ENCODE measurements around the gene RBM10.

RBM10 gene

GRCh38 chrX:47224896-47225290 lies 79.9 kb downstream of the RBM10 start:
- no peaks in the 10 kb centered on the region for H3K27me3 ChIP-seq (ENCODE audit: control insufficient read depth, insufficient read depth, low read length)
- no peak overlapping the region for H3K9ac ChIP-seq (ENCODE audit: low read depth, low read length)
- H3K4me2 ChIP-seq (ENCODE audit: low read length): no peak overlapping the region
- H3K9me3 ChIP-seq (replicated peaks; ENCODE audit: low read length): no peaks in the 10 kb centered on the region
- peaks cover 56% of the 10 kb centered on the region for H3K36me3 ChIP-seq (ENCODE audit: insufficient read depth, low read length)
- peaks cover 10% of the 10 kb centered on the region for H3K4me1 ChIP-seq (ENCODE audit: control insufficient read depth, insufficient read depth, low read length)
- no peak overlapping the region for H3K4me3 ChIP-seq (ENCODE audit: low read length)

DNA sequence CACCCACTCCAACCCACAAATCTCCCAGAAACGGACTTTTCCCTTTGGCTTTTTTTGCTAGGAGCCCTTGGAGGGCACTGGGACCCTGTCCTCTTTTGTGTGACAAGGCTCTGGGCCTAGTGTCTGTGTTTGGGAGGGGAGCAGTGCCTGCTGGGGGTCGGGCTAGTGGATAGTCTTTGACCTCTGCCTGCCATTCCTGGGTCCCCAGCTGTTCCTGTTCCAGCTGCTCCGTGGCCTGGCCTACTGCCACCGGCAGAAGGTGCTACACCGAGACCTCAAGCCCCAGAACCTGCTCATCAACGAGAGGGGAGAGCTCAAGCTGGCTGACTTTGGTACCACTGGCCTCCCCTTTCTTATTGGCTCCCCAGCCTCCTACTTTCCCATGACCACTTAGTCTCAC lies 81.0 kb downstream of the RBM10 start:
- H3K4me2 ChIP-seq (ENCODE audit: low read length): no peak overlapping the region
- H3K4me3 ChIP-seq (ENCODE audit: low read length): no peak overlapping the region
- no peaks in the 10 kb centered on the region for H3K4me1 ChIP-seq (ENCODE audit: control insufficient read depth, insufficient read depth, low read length)
- no peak overlapping the region for H3K9ac ChIP-seq (ENCODE audit: low read depth, low read length)
- no peaks in the 10 kb centered on the region for H3K27me3 ChIP-seq (ENCODE audit: control insufficient read depth, insufficient read depth, low read length)
- H3K36me3 ChIP-seq (ENCODE audit: insufficient read depth, low read length): peaks cover 64% of the 10 kb centered on the region
- H3K9me3 ChIP-seq (replicated peaks; ENCODE audit: low read length): no peaks in the 10 kb centered on the region

GRCh38 chrX:47226531-47227333 lies 81.7 kb downstream of the RBM10 start:
- peaks cover 64% of the 10 kb centered on the region for H3K36me3 ChIP-seq (ENCODE audit: insufficient read depth, low read length)
- H3K4me1 ChIP-seq (ENCODE audit: control insufficient read depth, insufficient read depth, low read length): no peaks in the 10 kb centered on the region
- no peak overlapping the region for H3K4me2 ChIP-seq (ENCODE audit: low read length)
- H3K27me3 ChIP-seq (ENCODE audit: control insufficient read depth, insufficient read depth, low read length): no peaks in the 10 kb centered on the region
- H3K4me3 ChIP-seq (ENCODE audit: low read length): no peak overlapping the region
- H3K9me3 ChIP-seq (replicated peaks; ENCODE audit: low read length): no peaks in the 10 kb centered on the region
- H3K9ac ChIP-seq (ENCODE audit: low read depth, low read length): no peak overlapping the region

DNA sequence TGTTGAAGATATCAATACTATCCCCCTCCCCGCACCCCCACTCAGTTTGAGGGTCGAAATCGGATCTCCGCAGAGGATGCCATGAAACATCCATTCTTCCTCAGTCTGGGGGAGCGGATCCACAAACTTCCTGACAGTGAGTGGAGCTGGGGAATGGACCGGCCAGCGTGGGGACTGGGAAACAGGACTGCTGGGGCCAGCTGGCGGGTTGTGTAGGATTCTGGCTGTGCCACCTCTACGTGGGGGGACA lies 82.2 kb downstream of the RBM10 start:
- H3K9ac ChIP-seq (ENCODE audit: low read depth, low read length): no peak overlapping the region
- H3K9me3 ChIP-seq (replicated peaks; ENCODE audit: low read length): no peaks in the 10 kb centered on the region
- H3K4me2 ChIP-seq (ENCODE audit: low read length): no peak overlapping the region
- no peak overlapping the region for H3K4me3 ChIP-seq (ENCODE audit: low read length)
- peaks cover 64% of the 10 kb centered on the region for H3K36me3 ChIP-seq (ENCODE audit: insufficient read depth, low read length)
- H3K4me1 ChIP-seq (ENCODE audit: control insufficient read depth, insufficient read depth, low read length): peaks cover 2% of the 10 kb centered on the region
- H3K27me3 ChIP-seq (ENCODE audit: control insufficient read depth, insufficient read depth, low read length): no peaks in the 10 kb centered on the region

- Histone ChIP-seq H3K9ac (ENCODE audit: low read depth, low read length) (no peak overlapping the region), H3K4me2 (ENCODE audit: low read length) (no peak overlapping the region), H3K9me3 (replicated peaks; ENCODE audit: low read length) (no peaks in the 10 kb centered on the region), H3K4me1 (ENCODE audit: control insufficient read depth, insufficient read depth, low read length) (peaks cover 8% of the 10 kb centered on the region), H3K27me3 (ENCODE audit: control insufficient read depth, insufficient read depth, low read length) (no peaks in the 10 kb centered on the region), H3K4me3 (ENCODE audit: low read length) (no peak overlapping the region), H3K36me3 (ENCODE audit: insufficient read depth, low read length) (peaks cover 55% of the 10 kb centered on the region)
Measured at GRCh38 chrX:47228550-47229270, 83.7 kb downstream of the RBM10 start.

DNA sequence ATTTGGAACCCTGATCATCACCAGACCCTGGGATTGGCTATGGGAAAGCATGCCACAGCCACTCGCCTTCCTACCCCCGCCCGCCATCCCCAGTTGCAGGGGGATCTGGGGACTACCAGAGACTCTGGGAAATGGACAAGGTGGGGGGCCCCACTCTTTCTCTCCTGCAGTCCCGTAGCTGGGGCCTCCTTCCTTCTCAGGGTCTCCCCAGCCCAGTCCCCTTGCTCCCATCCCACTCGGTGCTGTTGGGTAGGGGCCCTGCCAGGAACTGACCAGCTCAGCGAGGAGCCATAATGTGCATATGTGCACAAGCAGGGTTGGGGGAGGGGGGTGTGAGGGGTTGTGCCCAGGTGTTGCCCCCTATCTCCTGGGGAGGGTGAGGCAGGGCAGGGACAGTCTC lies 84.4 kb downstream of the RBM10 start:
- no peak overlapping the region for H3K9ac ChIP-seq (ENCODE audit: low read depth, low read length)
- H3K27me3 ChIP-seq (ENCODE audit: control insufficient read depth, insufficient read depth, low read length): no peaks in the 10 kb centered on the region
- no peak overlapping the region for H3K4me3 ChIP-seq (ENCODE audit: low read length)
- H3K36me3 ChIP-seq (ENCODE audit: insufficient read depth, low read length): peaks cover 48% of the 10 kb centered on the region
- peaks cover 8% of the 10 kb centered on the region for H3K4me1 ChIP-seq (ENCODE audit: control insufficient read depth, insufficient read depth, low read length)
- H3K4me2 ChIP-seq (ENCODE audit: low read length): no peak overlapping the region
- no peaks in the 10 kb centered on the region for H3K9me3 ChIP-seq (replicated peaks; ENCODE audit: low read length)

GRCh38 chrX:47230136-47230868 lies 85.3 kb downstream of the RBM10 start:
- H3K9ac ChIP-seq (ENCODE audit: low read depth, low read length): no peak overlapping the region
- H3K4me3 ChIP-seq (ENCODE audit: low read length): no peak overlapping the region
- H3K4me1 ChIP-seq (ENCODE audit: control insufficient read depth, insufficient read depth, low read length): peaks cover 14% of the 10 kb centered on the region
- peaks cover 39% of the 10 kb centered on the region for H3K36me3 ChIP-seq (ENCODE audit: insufficient read depth, low read length)
- H3K9me3 ChIP-seq (replicated peaks; ENCODE audit: low read length): no peaks in the 10 kb centered on the region
- no peaks in the 10 kb centered on the region for H3K27me3 ChIP-seq (ENCODE audit: control insufficient read depth, insufficient read depth, low read length)
- H3K4me2 ChIP-seq (ENCODE audit: low read length): no peak overlapping the region

GRCh38 chrX:47231167-47231566 lies 86.1 kb downstream of the RBM10 start:
- peaks cover 30% of the 10 kb centered on the region for H3K36me3 ChIP-seq (ENCODE audit: insufficient read depth, low read length)
- peaks cover 18% of the 10 kb centered on the region for H3K4me1 ChIP-seq (ENCODE audit: control insufficient read depth, insufficient read depth, low read length)
- no peak overlapping the region for H3K9ac ChIP-seq (ENCODE audit: low read depth, low read length)
- H3K27me3 ChIP-seq (ENCODE audit: control insufficient read depth, insufficient read depth, low read length): no peaks in the 10 kb centered on the region
- H3K4me3 ChIP-seq (ENCODE audit: low read length): no peak overlapping the region
- H3K9me3 ChIP-seq (replicated peaks; ENCODE audit: low read length): no peaks in the 10 kb centered on the region
- H3K4me2 ChIP-seq (ENCODE audit: low read length): no peak overlapping the region

GRCh38 chrX:47232197-47232802 lies 87.3 kb downstream of the RBM10 start:
- Histone ChIP-seq H3K4me2 (ENCODE audit: low read length) (peak overlapping the region; percentile 94), H3K27me3 (ENCODE audit: control insufficient read depth, insufficient read depth, low read length) (peaks cover 5% of the 10 kb centered on the region), H3K36me3 (ENCODE audit: insufficient read depth, low read length) (peaks cover 19% of the 10 kb centered on the region), H3K9ac (ENCODE audit: low read depth, low read length) (peak overlapping the region; percentile 98), H3K4me1 (ENCODE audit: control insufficient read depth, insufficient read depth, low read length) (peaks cover 18% of the 10 kb centered on the region), H3K9me3 (replicated peaks; ENCODE audit: low read length) (no peaks in the 10 kb centered on the region), H3K4me3 (ENCODE audit: low read length) (peak overlapping the region; percentile 87)

GRCh38 chrX:47232803-47233332 lies 87.8 kb downstream of the RBM10 start, which contains the start of gene USP11:
Gene USP11, plus strand, starts transcription at chrX:47233009. Its CDS starts 35 bp downstream, at chrX:47233044.
- Histone ChIP-seq H3K4me3 (ENCODE audit: low read length) (peak within 1 kb of the TSS; percentile 87), H3K9ac (ENCODE audit: low read depth, low read length) (peak within 1 kb of the TSS; percentile 98), H3K36me3 (ENCODE audit: insufficient read depth, low read length) (peaks cover 18% of the 10 kb centered on the region), H3K4me1 (ENCODE audit: control insufficient read depth, insufficient read depth, low read length) (peaks cover 18% of the 10 kb centered on the region), H3K9me3 (replicated peaks; ENCODE audit: low read length) (no peaks in the 10 kb centered on the region), H3K4me2 (ENCODE audit: low read length) (peak within 1 kb of the TSS; percentile 94), H3K27me3 (ENCODE audit: control insufficient read depth, insufficient read depth, low read length) (peaks cover 7% of the 10 kb centered on the region)
